K562 (cell line): ENCODE data around the gene YARS1. TPM values are rescaled to one million over a fixed set of nuclear protein-coding genes. Genes with fewer than 3 reads are reported as not detected.
A peak's percentile ranks its signal among the peaks of the same experiment; 100 is the strongest.

ENCODE experiments used
- ADNP ChIP-seq: fragments of 200-800 bp; sonication (Bioruptor generic); IDR thresholded peaks from 2 replicates; pipeline ENCODE4 v1.6.1; 2016; ENCODE audit warnings: missing genetic modification characterization, missing compliant biosample characterization
- ETS1 ChIP-seq: conservative IDR thresholded peaks from 2 replicates; pipeline ENCODE4 v1.6.1; 2011; ENCODE audit warnings: low read depth, mild to moderate bottlenecking, low read length; ENCODE audit not compliant: control insufficient read depth
- EZH2 ChIP-seq: IDR thresholded peaks from 2 replicates; pipeline ENCODE4 v1.6.1; 2012; ENCODE audit warnings: low read depth, mild to moderate bottlenecking, inconsistent platforms, low read length, borderline replicate concordance
- FOXP1 ChIP-seq: sonication (generic); formaldehyde crosslinking; IDR thresholded peaks from 2 replicates; pipeline ENCODE4 v1.8.0; 2022; ENCODE audit warnings: mild to moderate bottlenecking, missing genetic modification reagents
- HMGN3 ChIP-seq: IDR thresholded peaks from 2 replicates; pipeline ENCODE4 v1.6.1; 2011; ENCODE audit warnings: borderline replicate concordance, low read depth, mild to moderate bottlenecking, mixed read lengths, low read length; ENCODE audit not compliant: insufficient read length; ENCODE audit errors: extremely low read depth
- KDM1A ChIP-seq, 2 experiments: fragments of 450-650 bp; IDR thresholded peaks; 2 replicates each; pipeline ENCODE4 v1.6.1; 2016; ENCODE audit warnings: mild to moderate bottlenecking in 2 of 2
- MCM5 ChIP-seq: fragments of 450-650 bp; IDR thresholded peaks from 2 replicates; pipeline ENCODE4 v1.6.1; 2016; ENCODE audit warnings: low read depth
- MECOM ChIP-seq: fragments of 250-450 bp; sonication (Bioruptor Pico); IDR thresholded peaks from 2 replicates; pipeline ENCODE4 v1.8.0; 2022; ENCODE audit warnings: inconsistent platforms
- MTA3 ChIP-seq: fragments of 450-650 bp; formaldehyde crosslinking; IDR thresholded peaks from 2 replicates; pipeline ENCODE4 v1.6.1; 2017; ENCODE audit warnings: mild to moderate bottlenecking, borderline replicate concordance
- MYC ChIP-seq, 2 experiments: fragments of 250-450 bp in 1 of 2; sonication (Bioruptor Pico) in 1 of 2; IDR thresholded peaks; 2 replicates each; pipeline versions ENCODE4 v1.5.1 to v1.6.1; 2012 to 2021; ENCODE audit warnings: low read depth in 2 of 2, borderline replicate concordance in 1 of 2, improper control_type of control experiment in 1 of 2, low read length in 1 of 2, mild to moderate bottlenecking in 1 of 2, moderate library complexity in 1 of 2
- RBM25 ChIP-seq: fragments of 200-400 bp; formaldehyde crosslinking; IDR thresholded peaks from 2 replicates; pipeline ENCODE4 v1.6.1; 2018; ENCODE audit warnings: low read length, low read depth, moderate library complexity; ENCODE audit not compliant: severe bottlenecking
- RFX1 ChIP-seq: fragments of 450-650 bp; IDR thresholded peaks from 2 replicates; pipeline ENCODE4 v1.6.1; 2016; ENCODE audit warnings: mild to moderate bottlenecking, moderate library complexity
- USF2 ChIP-seq: sonication (generic); formaldehyde crosslinking; IDR thresholded peaks from 2 replicates; pipeline ENCODE4 v1.5.0; 2020; ENCODE audit warnings: missing genetic modification reagents
- ZBED1 ChIP-seq: IDR thresholded peaks from 2 replicates; pipeline ENCODE4 v1.6.1; 2014
- ZNF280B ChIP-seq: fragments of 250-450 bp; sonication (Bioruptor Pico); IDR thresholded peaks from 2 replicates; pipeline ENCODE4 v1.5.1; 2021; ENCODE audit warnings: mild to moderate bottlenecking
- polyA plus RNA-seq, 8 experiments: library from polyadenylated mRNA; depleted of rRNA in 4 of 8; stranded (reverse) in 5 of 8; unstranded in 3 of 8; fragments of >200 nt; fragmentation: Nextera tagmentation in 2 of 8; fragmentation: Illumina TruSeq in 1 of 8; extraction: Ambion mirVana in 2 of 8; extraction: Trizol in 1 of 8; gene quantifications; 2 replicates each; pipeline versions ENCODE4 v1.2.1 to v1.2.3, GENCODE V29; 2011 to 2014; ENCODE audit warnings: inconsistent platforms in 1 of 8, missing spikeins in 1 of 8
- total RNA-seq, 7 experiments: library from RNA; depleted of rRNA in 6 of 7; stranded (reverse); fragments of >200 nt in 6 of 7; fragmentation: Illumina TruSeq in 2 of 7; extraction: Trizol in 2 of 7; gene quantifications; 2 replicates each; pipeline versions ENCODE4 v1.2.1 to v1.2.3, GENCODE V29; 2011 to 2021; ENCODE audit warnings: low replicate concordance in 1 of 7
- TF ChIP-seq, protein P1 (sequence below): fragments of 250-450 bp; sonication (Bioruptor Pico); IDR thresholded peaks from 2 replicates; pipeline ENCODE4 v1.5.0; 2022; ENCODE audit warnings: mild to moderate bottlenecking
- TF ChIP-seq, protein P2 (sequence below), 3 experiments: fragments of 200-800 bp in 1 of 3; fragments of 250-450 bp in 1 of 3; fragments of 450-650 bp in 1 of 3; sonication (Bioruptor Pico) in 1 of 3; sonication (Bioruptor generic) in 1 of 3; formaldehyde crosslinking in 1 of 3; IDR thresholded peaks; 2 replicates each; pipeline versions ENCODE4 v1.6.1 to v1.8.0; 2016 to 2022; ENCODE audit warnings: mild to moderate bottlenecking in 2 of 3, missing genetic modification characterization in 2 of 3, missing compliant biosample characterization in 1 of 3, moderate library complexity in 1 of 3

Gene YARS1
- total and polyA plus RNA-seq, 9 of the 15 experiments (the other 6 are each of a cell fraction or from before 2014, with no cell fraction given): 66.2 to 336 (median 201) TPM

- TF ChIP-seq, protein P1, sequence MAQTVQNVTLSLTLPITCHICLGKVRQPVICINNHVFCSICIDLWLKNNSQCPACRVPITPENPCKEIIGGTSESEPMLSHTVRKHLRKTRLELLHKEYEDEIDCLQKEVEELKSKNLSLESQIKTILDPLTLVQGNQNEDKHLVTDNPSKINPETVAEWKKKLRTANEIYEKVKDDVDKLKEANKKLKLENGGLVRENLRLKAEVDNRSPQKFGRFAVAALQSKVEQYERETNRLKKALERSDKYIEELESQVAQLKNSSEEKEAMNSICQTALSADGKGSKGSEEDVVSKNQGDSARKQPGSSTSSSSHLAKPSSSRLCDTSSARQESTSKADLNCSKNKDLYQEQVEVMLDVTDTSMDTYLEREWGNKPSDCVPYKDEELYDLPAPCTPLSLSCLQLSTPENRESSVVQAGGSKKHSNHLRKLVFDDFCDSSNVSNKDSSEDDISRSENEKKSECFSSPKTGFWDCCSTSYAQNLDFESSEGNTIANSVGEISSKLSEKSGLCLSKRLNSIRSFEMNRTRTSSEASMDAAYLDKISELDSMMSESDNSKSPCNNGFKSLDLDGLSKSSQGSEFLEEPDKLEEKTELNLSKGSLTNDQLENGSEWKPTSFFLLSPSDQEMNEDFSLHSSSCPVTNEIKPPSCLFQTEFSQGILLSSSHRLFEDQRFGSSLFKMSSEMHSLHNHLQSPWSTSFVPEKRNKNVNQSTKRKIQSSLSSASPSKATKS: no peak
- peak; percentile 70 for TF ChIP-seq USF2 (CRISPR knock-in tag)
- no peak for TF ChIP-seq RFX1
- TF ChIP-seq MYC (IDR thresholded peaks at IDR 0.05; ENCODE audit: low read depth, low read length): no peak
- TF ChIP-seq MYC (CRISPR knock-in tag; IDR thresholded peaks at IDR 0.05; ENCODE audit: borderline replicate concordance, low read depth): no peak
- TF ChIP-seq EZH2: no peak
- no peak for TF ChIP-seq ADNP
- 0 out of 2 replicates have a peak, but pooled peaks have one; percentile 11 for TF ChIP-seq ZBED1
- TF ChIP-seq MCM5: no peak
- no peak for TF ChIP-seq KDM1A (IDR thresholded peaks at IDR 0.05)
- TF ChIP-seq RBM25: peak; percentile 80
- TF ChIP-seq FOXP1 (CRISPR knock-in tag): peak; percentile 26; the same call in 1 of the 2 replicates
- no peak for TF ChIP-seq ZNF280B (CRISPR knock-in tag)
- peak; percentile 60; the same call in 1 of the 2 replicates for TF ChIP-seq ETS1
- no peak for TF ChIP-seq MECOM (CRISPR knock-in tag)
- peak; percentile 73 for TF ChIP-seq HMGN3
- no peak; the same call in 1 of the 2 replicates for TF ChIP-seq MTA3
- TF ChIP-seq, protein P2, sequence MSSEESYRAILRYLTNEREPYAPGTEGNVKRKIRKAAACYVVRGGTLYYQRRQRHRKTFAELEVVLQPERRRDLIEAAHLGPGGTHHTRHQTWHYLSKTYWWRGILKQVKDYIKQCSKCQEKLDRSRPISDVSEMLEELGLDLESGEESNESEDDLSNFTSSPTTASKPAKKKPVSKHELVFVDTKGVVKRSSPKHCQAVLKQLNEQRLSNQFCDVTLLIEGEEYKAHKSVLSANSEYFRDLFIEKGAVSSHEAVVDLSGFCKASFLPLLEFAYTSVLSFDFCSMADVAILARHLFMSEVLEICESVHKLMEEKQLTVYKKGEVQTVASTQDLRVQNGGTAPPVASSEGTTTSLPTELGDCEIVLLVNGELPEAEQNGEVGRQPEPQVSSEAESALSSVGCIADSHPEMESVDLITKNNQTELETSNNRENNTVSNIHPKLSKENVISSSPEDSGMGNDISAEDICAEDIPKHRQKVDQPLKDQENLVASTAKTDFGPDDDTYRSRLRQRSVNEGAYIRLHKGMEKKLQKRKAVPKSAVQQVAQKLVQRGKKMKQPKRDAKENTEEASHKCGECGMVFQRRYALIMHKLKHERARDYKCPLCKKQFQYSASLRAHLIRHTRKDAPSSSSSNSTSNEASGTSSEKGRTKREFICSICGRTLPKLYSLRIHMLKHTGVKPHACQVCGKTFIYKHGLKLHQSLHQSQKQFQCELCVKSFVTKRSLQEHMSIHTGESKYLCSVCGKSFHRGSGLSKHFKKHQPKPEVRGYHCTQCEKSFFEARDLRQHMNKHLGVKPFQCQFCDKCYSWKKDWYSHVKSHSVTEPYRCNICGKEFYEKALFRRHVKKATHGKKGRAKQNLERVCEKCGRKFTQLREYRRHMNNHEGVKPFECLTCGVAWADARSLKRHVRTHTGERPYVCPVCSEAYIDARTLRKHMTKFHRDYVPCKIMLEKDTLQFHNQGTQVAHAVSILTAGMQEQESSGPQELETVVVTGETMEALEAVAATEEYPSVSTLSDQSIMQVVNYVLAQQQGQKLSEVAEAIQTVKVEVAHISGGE (CRISPR knock-in tag; IDR thresholded peaks at IDR 0.05): no peak
Measured at GRCh38 chr1:32753532-32754316, 63.4 kb downstream of the YARS1 start (continued).
